Measurements from ENCODE around the gene APOL5. TPM values are rescaled to one million over a fixed set of nuclear protein-coding genes. Genes with fewer than 3 reads are reported as not detected.
"Not testable (repeated sequence)": the region's sequence is repeated elsewhere in the genome, so short reads cannot be mapped to it uniquely, and the experiment has no call there.

Gene APOL5
- total RNA-seq, 2 experiments from 2014 or later = not detected

DNA sequence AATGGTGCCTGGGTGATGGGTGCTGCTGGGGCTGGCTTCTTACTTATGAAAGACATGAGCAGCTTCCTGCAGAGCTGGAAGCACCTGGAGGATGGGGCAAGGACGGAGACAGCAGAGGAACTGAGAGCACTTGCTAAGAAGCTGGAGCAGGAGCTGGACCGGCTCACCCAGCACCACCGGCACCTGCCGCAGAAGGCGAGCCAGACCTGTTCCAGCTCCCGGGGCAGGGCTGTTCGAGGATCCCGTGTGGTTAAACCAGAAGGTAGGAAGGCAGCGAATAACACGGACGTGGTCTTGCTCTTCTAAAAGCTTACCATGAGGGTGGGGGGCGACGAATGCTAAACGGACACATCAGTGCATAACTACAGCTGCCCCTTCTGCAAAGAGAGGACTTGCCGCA is 9.3 kb downstream of the APOL5 start:
- CTCF ChIA-PET = no interaction called here
- DNase-seq (no peak), ATAC-seq (no peak)
- no peak overlapping the region for H3K27ac Mint-ChIP-seq
- no peaks in the 10 kb centered on the region for H3K36me3 Mint-ChIP-seq
- no peaks in the 10 kb centered on the region for H3K27me3 Mint-ChIP-seq
- no peaks in the 10 kb centered on the region for H3K9me3 Mint-ChIP-seq (ENCODE audit: low read depth)
- H3K4me1 Mint-ChIP-seq = no peaks in the 10 kb centered on the region
- H3K4me3 Mint-ChIP-seq = no peak overlapping the region

DNA sequence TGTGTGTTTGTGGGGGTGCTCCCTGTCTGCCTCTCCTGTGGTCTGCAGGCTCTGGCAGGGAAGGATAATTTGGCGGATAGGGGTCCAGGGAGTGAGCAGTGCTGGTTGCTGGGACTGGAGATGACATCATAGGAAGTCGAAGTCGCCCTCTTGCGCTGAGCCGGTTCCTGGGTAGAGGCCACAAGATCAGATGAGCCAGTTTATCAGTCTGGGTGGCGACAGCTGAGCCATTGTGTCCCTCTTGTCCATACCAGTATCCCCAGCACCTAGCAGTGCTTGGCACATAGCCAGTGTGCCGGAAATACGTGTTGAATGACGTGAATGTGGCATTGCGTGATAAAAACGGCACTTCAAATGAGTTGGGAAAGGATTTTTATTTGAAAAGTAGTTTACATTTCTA is 9.8 kb downstream of the APOL5 start:
- DNase-seq = no peak
- no peak overlapping the region for H3K27ac Mint-ChIP-seq
- CTCF ChIA-PET = no interaction called here

DNA sequence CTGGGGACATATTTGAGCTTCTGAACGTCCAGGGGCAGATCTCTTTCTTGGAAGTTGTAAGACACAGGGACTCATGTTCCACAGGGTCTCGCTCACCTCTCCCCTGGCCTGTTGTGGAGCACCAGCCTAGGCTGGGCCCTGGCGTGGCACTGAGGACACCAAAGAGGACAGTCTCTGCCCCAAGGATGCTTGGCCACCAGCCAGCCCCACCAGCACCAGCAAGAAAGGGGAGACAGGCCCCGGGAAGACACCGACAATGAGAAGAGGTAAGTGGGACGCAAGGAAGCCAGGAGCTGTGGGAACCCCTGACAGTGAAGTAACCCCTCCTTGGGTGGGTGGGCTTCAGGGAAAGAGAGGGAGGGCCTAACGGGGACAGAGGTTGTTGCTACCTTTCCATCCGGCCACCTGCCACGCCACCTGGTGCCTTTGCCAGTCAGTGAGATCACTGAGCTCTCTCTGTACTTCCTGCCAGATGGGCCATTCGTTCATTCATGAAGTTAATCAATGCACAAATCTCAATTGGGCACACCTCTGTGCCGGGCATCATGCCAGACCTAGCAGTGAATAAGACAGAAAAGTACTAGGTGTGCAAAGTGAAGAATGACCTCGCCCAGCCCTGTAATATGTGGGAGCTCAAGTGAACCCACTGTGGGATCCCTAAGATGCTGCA is 11.1 kb downstream of the APOL5 start:
- no peak for DNase-seq
- Mint-ChIP-seq H3K27me3 (no peaks in the 10 kb centered on the region), H3K4me3 (no peak overlapping the region), H3K9me3 (ENCODE audit: low read depth) (no peaks in the 10 kb centered on the region), H3K4me1 (no peaks in the 10 kb centered on the region), H3K27ac (no peak overlapping the region), H3K36me3 (no peaks in the 10 kb centered on the region)
- CTCF ChIA-PET = no interaction called here
- ATAC-seq = no peak

More for the DNA sequence above, 9.8 kb downstream of the APOL5 start:
- H3K4me3 Mint-ChIP-seq = no peak overlapping the region
- H3K4me1 Mint-ChIP-seq = no peaks in the 10 kb centered on the region
- H3K36me3 Mint-ChIP-seq = no peaks in the 10 kb centered on the region
- no peaks in the 10 kb centered on the region for H3K9me3 Mint-ChIP-seq (ENCODE audit: low read depth)
- H3K27me3 Mint-ChIP-seq = no peaks in the 10 kb centered on the region
- no peak for ATAC-seq

DNA sequence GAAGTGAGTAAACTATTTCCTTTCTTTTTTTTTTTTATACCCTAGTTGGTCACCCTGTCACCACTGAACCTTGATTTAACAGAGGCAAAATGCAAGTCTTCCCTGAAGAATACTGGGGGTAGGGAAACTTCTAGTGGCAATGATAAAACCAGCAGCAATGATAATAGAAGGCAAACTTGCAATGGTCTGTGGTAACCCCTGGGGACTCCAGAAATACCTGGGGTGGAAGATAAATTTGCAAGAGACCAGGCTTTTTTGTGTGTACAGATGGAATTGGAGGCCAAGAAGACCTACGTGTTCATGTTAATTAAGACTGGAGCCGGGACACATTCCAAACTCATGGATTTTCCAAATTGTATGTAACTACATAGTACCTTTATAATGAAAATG is 11.6 kb downstream of the APOL5 start:
- Mint-ChIP-seq H3K27ac (no peak overlapping the region), H3K36me3 (no peaks in the 10 kb centered on the region), H3K9me3 (ENCODE audit: low read depth) (no peaks in the 10 kb centered on the region), H3K27me3 (no peaks in the 10 kb centered on the region), H3K4me3 (no peak overlapping the region), H3K4me1 (no peaks in the 10 kb centered on the region)
- CTCF ChIA-PET = interaction anchor here (0.6 kb wide), 1 partner anchor 385 kb away, joined by 4 read pairs; no protein-coding TSS in a partner anchor
- no peak for ATAC-seq
- DNase-seq = no peak

DNA sequence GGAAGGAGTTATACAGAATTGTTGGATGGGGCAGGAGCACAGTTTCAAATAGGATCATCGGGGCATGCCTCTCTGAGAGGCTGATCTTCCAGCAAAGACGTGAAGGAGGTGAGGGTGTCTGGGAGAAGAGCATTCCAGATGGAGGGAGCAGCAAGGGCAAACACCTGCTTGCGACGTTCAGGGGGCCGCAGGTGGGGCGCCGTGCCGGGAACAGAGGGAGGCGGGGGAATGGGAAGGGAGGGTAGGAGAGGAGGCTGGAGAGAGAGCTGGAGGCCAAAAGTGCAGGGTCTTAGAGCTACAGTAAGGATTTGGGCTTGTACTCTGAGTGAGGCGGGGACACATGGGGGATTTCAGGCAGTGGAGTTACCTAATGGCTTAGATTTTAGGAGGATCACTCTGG is 13.6 kb downstream of the APOL5 start:
- no peak overlapping the region for H3K27ac Mint-ChIP-seq
- DNase-seq (no peak), ATAC-seq (no peak)
- H3K4me3 Mint-ChIP-seq = no peak overlapping the region
- no peaks in the 10 kb centered on the region for H3K27me3 Mint-ChIP-seq
- no peaks in the 10 kb centered on the region for H3K4me1 Mint-ChIP-seq
- no peaks in the 10 kb centered on the region for H3K36me3 Mint-ChIP-seq
- CTCF ChIA-PET = no interaction called here
- no peaks in the 10 kb centered on the region for H3K9me3 Mint-ChIP-seq (ENCODE audit: low read depth)

DNA sequence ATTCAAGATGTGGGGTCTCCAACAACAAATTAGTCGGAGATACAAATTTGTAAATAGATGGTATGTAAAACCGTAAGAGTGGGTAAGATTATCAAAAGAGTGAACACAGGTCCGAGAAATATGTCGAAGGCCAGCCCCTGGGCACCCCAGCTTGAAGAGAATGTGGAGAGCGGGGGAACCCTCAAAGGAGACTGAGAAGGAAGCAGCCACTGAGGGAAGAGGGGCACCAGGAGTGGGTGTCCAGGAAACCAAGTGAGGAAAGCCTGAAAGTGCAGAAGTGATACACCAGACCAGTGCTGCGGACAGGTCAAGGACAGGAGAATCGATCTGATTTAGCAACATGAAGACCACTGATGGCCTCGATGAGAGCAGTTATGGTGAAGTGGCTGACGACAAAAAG is 14.4 kb downstream of the APOL5 start:
- CTCF ChIA-PET = no interaction called here
- H3K4me3 Mint-ChIP-seq = no peak overlapping the region
- ATAC-seq (no peak), DNase-seq (peak; percentile 25)
- H3K4me1 Mint-ChIP-seq = no peaks in the 10 kb centered on the region
- no peaks in the 10 kb centered on the region for H3K9me3 Mint-ChIP-seq (ENCODE audit: low read depth)
- no peaks in the 10 kb centered on the region for H3K27me3 Mint-ChIP-seq
- H3K36me3 Mint-ChIP-seq = no peaks in the 10 kb centered on the region
- no peak overlapping the region for H3K27ac Mint-ChIP-seq

DNA sequence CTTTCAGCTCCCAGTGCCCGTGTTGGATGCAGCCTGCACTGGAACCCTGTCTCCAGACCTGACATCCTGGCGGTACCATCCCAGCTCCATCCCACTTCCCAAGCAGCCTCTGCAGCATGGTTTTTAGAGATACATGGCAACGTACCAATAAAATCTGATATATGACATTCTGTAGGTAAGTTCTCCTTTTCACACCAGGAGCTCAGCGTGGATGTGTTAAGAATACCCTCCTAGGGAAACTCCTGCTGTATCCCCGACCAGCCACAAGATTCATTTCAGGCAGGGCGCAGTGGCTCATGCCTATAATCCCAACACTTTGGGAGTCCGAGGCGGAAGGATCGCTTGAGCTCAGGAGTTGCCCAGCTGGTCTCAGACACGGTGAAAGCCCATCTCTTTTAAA is 15.4 kb downstream of the APOL5 start:
- DNase-seq = peak; percentile 9
- Mint-ChIP-seq H3K9me3 (ENCODE audit: low read depth) (no peaks in the 10 kb centered on the region), H3K27ac (no peak overlapping the region), H3K4me3 (no peak overlapping the region), H3K27me3 (no peaks in the 10 kb centered on the region), H3K36me3 (no peaks in the 10 kb centered on the region), H3K4me1 (no peaks in the 10 kb centered on the region)
- no peak for ATAC-seq
- CTCF ChIA-PET = no interaction called here

DNA sequence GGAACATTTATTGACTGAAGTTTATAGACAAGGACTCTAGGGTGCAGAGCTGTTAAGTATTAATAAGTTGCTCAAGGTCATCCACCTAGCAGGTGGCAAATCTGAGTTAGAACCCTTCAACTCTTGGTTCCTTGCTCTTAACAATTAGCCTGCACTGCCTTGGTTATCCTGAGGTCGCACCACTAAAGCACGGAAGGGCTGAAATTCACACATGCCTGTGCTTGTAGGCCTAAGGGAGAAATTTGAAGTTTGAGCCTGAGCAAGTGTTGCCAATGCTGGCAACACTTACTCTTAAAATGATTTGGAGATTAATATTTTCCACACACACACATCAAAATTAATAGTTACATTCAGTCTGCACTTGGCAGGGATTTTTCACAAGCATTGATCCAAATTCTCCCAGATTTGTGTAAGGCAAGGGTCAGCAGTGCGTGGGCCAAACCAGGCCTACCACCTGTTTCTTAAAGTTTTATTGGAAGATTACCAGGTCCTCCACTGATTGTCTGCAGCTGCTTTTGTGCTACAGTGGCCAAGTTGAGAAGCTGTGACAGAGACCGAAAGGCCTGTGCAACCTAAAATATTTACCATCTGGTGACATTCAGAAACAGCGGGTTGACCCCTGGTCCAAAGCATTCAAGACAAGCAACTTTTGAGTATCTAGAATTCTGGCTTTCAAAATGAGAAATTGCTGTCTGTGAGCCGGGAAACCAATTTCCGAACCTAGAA is 16.3 kb downstream of the APOL5 start:
- no peak overlapping the region for H3K4me3 Mint-ChIP-seq
- ATAC-seq = no peak
- no peaks in the 10 kb centered on the region for H3K4me1 Mint-ChIP-seq
- H3K27me3 Mint-ChIP-seq = peaks cover 3% of the 10 kb centered on the region
- H3K36me3 Mint-ChIP-seq = no peaks in the 10 kb centered on the region
- no peak overlapping the region for H3K27ac Mint-ChIP-seq
- no peaks in the 10 kb centered on the region for H3K9me3 Mint-ChIP-seq (ENCODE audit: low read depth)
- CTCF ChIA-PET = no interaction called here
- peak; percentile 7 for DNase-seq

DNA sequence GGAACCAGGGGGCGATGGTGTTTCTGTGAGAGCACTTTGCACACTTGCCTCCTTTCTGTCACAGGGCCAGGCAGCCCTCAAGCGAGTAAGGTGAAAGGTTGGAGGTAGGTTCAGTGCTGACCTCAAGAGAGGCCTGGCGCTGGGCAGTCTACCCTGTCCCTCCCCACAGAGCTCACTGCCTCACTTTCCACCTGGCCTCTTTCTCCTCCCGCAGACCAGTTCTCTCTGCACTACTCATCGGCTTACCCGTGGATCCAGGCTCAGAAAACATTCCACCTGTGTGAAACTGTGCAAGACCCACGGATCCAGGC is 16.8 kb downstream of the APOL5 start:
- H3K4me3 Mint-ChIP-seq = no peak overlapping the region
- ATAC-seq = no peak
- no peak overlapping the region for H3K27ac Mint-ChIP-seq
- DNase-seq = peak; percentile 34
- no peaks in the 10 kb centered on the region for H3K9me3 Mint-ChIP-seq (ENCODE audit: low read depth)
- peaks cover 3% of the 10 kb centered on the region for H3K27me3 Mint-ChIP-seq
- no peaks in the 10 kb centered on the region for H3K4me1 Mint-ChIP-seq
- no peaks in the 10 kb centered on the region for H3K36me3 Mint-ChIP-seq
- CTCF ChIA-PET = no interaction called here

DNA sequence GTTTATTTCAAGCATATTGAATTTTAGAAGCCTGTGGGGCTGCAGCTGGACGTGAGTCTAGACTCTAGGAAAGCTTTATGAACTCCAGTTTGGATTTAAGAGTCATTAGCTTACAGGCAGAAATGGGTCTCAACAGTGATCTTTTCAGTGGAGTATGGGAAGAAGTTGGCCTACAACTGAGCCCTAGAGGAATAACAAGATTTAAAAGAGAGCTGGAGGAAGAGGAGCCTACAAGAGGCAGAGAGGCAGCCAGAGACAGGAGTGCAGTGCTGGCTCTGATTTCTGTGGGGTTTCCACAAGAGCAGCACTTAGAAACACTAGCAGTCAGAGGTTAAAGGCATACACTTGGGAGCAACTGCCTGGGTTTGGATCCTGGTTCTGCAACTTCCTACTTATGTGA is 17.9 kb downstream of the APOL5 start:
- CTCF ChIA-PET = no interaction called here
- Mint-ChIP-seq H3K27ac (no peak overlapping the region), H3K9me3 (ENCODE audit: low read depth) (no peaks in the 10 kb centered on the region), H3K27me3 (peaks cover 4% of the 10 kb centered on the region), H3K4me3 (no peak overlapping the region), H3K4me1 (no peaks in the 10 kb centered on the region), H3K36me3 (no peaks in the 10 kb centered on the region)
- DNase-seq = peak; percentile 2
- no peak for ATAC-seq

DNA sequence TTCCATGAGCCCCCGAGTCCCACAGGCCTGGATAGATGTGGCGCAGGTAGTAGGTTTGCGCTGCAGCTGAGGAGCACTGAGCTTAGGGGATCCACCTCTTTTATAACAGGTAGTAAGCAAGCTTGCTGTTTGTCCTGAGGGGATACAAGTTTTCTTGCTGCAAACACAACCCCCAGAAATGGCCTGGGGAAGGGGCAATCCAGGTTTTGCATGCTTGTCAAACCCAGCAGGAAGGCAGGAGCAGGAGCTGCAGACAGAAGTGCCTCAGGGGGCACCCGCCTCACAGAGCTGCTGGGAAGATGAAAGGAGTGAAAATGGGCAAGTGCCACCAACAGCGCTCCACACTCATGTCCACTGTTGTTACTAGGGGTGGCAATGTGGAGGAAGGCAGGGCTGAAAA is 18.5 kb downstream of the APOL5 start:
- no peaks in the 10 kb centered on the region for H3K9me3 Mint-ChIP-seq (ENCODE audit: low read depth)
- no peak overlapping the region for H3K4me3 Mint-ChIP-seq
- ATAC-seq (no peak), DNase-seq (peak; percentile 35)
- CTCF ChIA-PET = no interaction called here
- peaks cover 4% of the 10 kb centered on the region for H3K27me3 Mint-ChIP-seq
- no peaks in the 10 kb centered on the region for H3K36me3 Mint-ChIP-seq
- no peak overlapping the region for H3K27ac Mint-ChIP-seq
- H3K4me1 Mint-ChIP-seq = no peaks in the 10 kb centered on the region

DNA sequence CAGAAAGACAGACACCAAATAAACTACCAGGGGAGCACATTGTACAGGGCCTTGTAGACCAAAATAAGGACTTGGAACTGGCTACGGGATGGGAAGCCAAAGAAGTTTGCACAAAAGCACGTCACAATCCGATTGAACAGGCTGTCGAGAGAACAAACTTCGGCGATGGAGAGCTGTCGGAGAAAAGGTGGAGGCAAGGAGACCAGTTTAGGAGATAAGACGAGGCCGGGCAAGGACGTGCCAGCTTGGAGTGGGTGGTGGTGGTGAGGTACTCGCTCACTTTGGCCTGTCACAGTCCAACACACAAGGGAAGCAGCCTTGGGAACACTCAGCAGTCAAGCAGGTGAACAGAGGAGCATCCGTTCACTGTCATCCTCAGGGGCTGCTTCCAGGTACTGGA is 19.0 kb downstream of the APOL5 start:
- Mint-ChIP-seq H3K9me3 (ENCODE audit: low read depth) (no peaks in the 10 kb centered on the region), H3K36me3 (no peaks in the 10 kb centered on the region), H3K4me1 (no peaks in the 10 kb centered on the region), H3K4me3 (no peak overlapping the region), H3K27ac (no peak overlapping the region), H3K27me3 (peaks cover 4% of the 10 kb centered on the region)
- no peak for DNase-seq
- no peak for ATAC-seq
- CTCF ChIA-PET = no interaction called here

DNA sequence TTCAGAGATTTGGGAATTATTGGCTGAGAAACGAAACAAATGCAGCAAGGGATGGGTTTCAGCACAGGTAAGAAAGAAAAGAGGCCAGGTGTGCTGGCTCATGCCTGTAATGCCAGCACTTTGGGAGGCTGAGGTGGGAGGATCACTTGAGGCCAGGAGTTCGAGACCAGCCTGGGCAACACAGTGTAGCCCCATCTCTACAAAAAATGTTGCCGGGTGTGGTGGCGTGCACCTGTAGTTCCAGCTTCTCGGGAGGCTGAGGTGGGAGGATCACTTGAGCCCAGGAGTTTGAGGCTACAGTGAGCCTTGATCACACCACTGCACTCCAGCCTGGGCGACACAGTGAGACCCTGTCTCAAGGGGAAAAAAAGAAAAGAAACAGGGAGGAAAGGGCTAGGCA is 20.2 kb downstream of the APOL5 start:
- H3K4me1 Mint-ChIP-seq; H3K36me3 Mint-ChIP-seq; CTCF ChIA-PET; H3K4me3 Mint-ChIP-seq; H3K27ac Mint-ChIP-seq; ATAC-seq; H3K9me3 Mint-ChIP-seq (ENCODE audit: low read depth); H3K27me3 Mint-ChIP-seq: not testable (repeated sequence)
- DNase-seq = peak; percentile 7

DNA sequence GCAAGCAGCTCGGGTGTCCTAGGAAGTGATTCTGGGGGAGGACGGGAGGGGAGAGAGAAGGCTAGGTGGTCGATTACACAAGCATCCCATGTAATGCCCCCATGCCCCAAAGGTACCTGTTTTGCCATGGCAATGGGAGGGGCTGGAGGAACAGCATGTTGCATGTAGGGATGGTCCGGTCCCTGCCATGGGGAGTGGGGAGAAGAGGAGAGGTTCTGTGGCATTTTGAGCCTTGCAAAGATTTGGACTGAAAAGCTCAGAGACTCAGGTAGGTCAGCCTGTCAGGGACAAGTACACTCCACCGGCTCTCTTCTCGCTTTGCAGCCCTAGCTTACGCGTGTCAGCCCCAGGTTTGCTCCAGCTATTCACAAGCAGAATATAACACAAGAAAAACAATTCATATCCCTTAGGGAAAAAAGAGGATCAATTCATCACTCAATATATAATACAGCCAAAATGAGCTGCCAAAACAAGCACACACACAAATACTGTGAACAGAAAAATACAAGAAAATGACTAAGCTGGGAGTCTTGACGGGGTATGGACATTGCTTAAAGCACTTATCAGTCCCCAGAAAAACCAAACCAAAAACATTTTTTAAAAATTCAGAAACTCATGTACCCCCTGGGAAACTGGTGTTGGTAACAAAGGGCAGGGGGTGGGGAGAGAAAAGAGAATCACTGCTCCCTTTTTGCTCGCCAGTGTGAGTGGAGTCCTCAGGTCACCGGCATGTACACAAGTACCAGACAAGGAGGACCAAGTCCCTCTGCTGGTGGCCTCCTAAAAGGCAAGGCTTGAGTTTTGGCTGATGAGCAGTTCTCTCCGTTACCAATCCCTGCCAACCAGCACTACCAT is 21.6 kb downstream of the APOL5 start:
- H3K27ac Mint-ChIP-seq = no peak overlapping the region
- peak; percentile 38 for DNase-seq
- no peak overlapping the region for H3K4me3 Mint-ChIP-seq
- no peaks in the 10 kb centered on the region for H3K4me1 Mint-ChIP-seq
- H3K36me3 Mint-ChIP-seq = no peaks in the 10 kb centered on the region
- H3K9me3 Mint-ChIP-seq (ENCODE audit: low read depth) = no peaks in the 10 kb centered on the region
- CTCF ChIA-PET = interaction anchor here (1.1 kb wide), 1 partner anchor 117 kb away, joined by 3 read pairs; no protein-coding TSS in a partner anchor
- ATAC-seq = no peak
- peaks cover 4% of the 10 kb centered on the region for H3K27me3 Mint-ChIP-seq

All from activated CD8-positive, alpha-beta memory T cell treated with anti-CD3 and anti-CD28 coated beads, Interleukin-2, amount 10 ng/mL, durations not matched to agents 7 days and 5 days (primary cell).